ENCODE results near the gene ADAM22. TPM values are rescaled to one million over a fixed set of nuclear protein-coding genes. Genes with fewer than 3 reads are reported as not detected.

ADAM22 gene
- total and polyA plus RNA-seq, 10 donors: 0.43 to 4.4 (median 3.0) TPM

- no peak overlapping the region for H3K27ac ChIP-seq
- H3K36me3 ChIP-seq: no peaks in the 10 kb centered on the region
- intact Hi-C loops (cut with DNase I; ENCODE audit: low total_unique reads): no loop called here
- H3K27me3 ChIP-seq (replicated peaks in 1 of 7): no peaks in the 10 kb centered on the region
- H3K9me3 ChIP-seq: no peaks in the 10 kb centered on the region
- H3K4me1 ChIP-seq: no peaks in the 10 kb centered on the region
- no peak for DNase-seq
- TF ChIP-seq CTCF (IDR thresholded peaks at IDR 0.05 in 8 of 11, conservative IDR thresholded peaks at IDR 0.05 in 3 of 11) (no peak), POLR2AphosphoS5 (IDR thresholded peaks at IDR 0.05) (no peak), POLR2A (IDR thresholded peaks at IDR 0.05) (no peak)
- H3K4me3 ChIP-seq: no peak overlapping the region
Observed at GRCh38 chr7:87948371-87948770, 14.3 kb downstream of the ADAM22 start.

- Histone ChIP-seq H3K27ac (no peak overlapping the region), H3K36me3 (no peaks in the 10 kb centered on the region), H3K4me1 (no peaks in the 10 kb centered on the region), H3K27me3 (replicated peaks in 1 of 7) (no peaks in the 10 kb centered on the region), H3K9me3 (peaks cover 0 to 5% (median 0%) of the 10 kb centered on the region in 8 donors), H3K4me3 (no peak overlapping the region)
- WGBS, 5 donors: 86 to 91% (median 89%) methylated on average over 3 of the region's 3 CpGs
- no peak for DNase-seq
- intact Hi-C loops (cut with DNase I; ENCODE audit: low total_unique reads): no loop called here
- TF ChIP-seq POLR2AphosphoS5 (IDR thresholded peaks at IDR 0.05) (no peak), POLR2A (IDR thresholded peaks at IDR 0.05) (no peak), CTCF (IDR thresholded peaks at IDR 0.05 in 8 of 11, conservative IDR thresholded peaks at IDR 0.05 in 3 of 11) (no peak)
Observed at GRCh38 chr7:87959336-87959735, 25.3 kb downstream of the ADAM22 start.

DNA sequence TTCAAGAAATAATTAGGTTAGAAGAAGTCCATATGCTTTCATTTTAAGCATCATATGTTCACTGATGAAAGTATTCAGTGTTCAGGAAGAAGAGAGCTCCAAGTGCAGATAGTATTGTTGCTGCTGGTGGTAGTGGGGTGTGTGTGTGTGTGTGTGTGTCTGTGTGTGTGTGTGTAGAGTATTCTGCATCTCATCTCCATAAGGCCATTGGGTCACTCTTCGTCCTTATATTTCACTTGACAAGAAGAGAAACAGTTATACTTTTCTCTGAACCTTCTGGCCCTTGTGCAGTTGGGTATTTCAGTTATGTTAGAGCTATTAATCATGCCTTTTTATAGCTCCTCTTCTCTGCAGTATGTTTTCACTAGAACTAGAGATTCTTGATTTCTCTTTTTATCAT, 26.2 kb downstream of the ADAM22 start:
- DNase-seq: no peak
- peaks cover 0 to 5% (median 0%) of the 10 kb centered on the region in 8 donors for H3K9me3 ChIP-seq
- no peak for TF ChIP-seq POLR2AphosphoS5 (IDR thresholded peaks at IDR 0.05)
- no peak for TF ChIP-seq POLR2A (IDR thresholded peaks at IDR 0.05)
- TF ChIP-seq CTCF (IDR thresholded peaks at IDR 0.05 in 8 of 11, conservative IDR thresholded peaks at IDR 0.05 in 3 of 11): no peak
- H3K4me3 ChIP-seq: no peak overlapping the region
- no peaks in the 10 kb centered on the region for H3K27me3 ChIP-seq (replicated peaks in 1 of 7)
- H3K4me1 ChIP-seq: no peaks in the 10 kb centered on the region
- intact Hi-C loops (cut with DNase I; ENCODE audit: low total_unique reads): no loop called here
- H3K27ac ChIP-seq: no peak overlapping the region
- 71 to 89% (median 82%) methylated on average over 1 of the region's 1 CpG for WGBS, 5 donors
- no peaks in the 10 kb centered on the region for H3K36me3 ChIP-seq

DNA sequence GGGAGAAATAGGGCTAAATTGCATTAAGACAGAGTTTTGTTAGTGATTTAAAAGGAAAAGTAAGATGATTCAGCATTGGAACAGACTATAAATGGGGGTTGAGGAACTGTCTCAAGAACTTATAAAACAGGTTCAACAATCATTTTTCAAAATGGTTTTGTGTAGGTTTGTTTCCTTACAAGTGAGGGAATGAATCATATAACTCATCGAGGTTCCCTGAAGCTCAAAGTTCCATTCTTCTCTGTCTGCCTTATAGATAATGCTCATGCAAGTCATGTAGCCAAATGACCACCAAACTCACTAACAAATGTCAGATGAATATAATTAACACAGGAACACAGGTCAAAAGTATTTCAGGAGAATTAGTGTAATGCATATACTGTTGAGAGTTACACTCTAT, 27.7 kb downstream of the ADAM22 start:
- TF ChIP-seq POLR2A (IDR thresholded peaks at IDR 0.05): no peak
- no peak for TF ChIP-seq POLR2AphosphoS5 (IDR thresholded peaks at IDR 0.05)
- TF ChIP-seq CTCF (IDR thresholded peaks at IDR 0.05 in 8 of 11, conservative IDR thresholded peaks at IDR 0.05 in 3 of 11): no peak
- no peaks in the 10 kb centered on the region for H3K36me3 ChIP-seq
- no peaks in the 10 kb centered on the region for H3K9me3 ChIP-seq
- no peak for DNase-seq
- no peak overlapping the region for H3K27ac ChIP-seq
- H3K27me3 ChIP-seq (replicated peaks in 1 of 7): no peaks in the 10 kb centered on the region
- 84 to 98% (median 92%) methylated on average over 1 of the region's 1 CpG for WGBS, 5 donors
- no peaks in the 10 kb centered on the region for H3K4me1 ChIP-seq
- intact Hi-C loops (cut with DNase I; ENCODE audit: low total_unique reads): no loop called here
- no peak overlapping the region for H3K4me3 ChIP-seq

Measured in spleen (tissue), 11 donors.